Endothelial cell of umbilical vein (primary cell): ENCODE results near the gene CHI3L1. TPM values are rescaled to one million over a fixed set of nuclear protein-coding genes. Genes with fewer than 3 reads are reported as not detected.

Experiments
- BruUV-seq: library from RNA; stranded (reverse); fragments of 400-500 nt; replicated peaks from 2 replicates; lab custom pipeline; 2021; lab: Mats Ljungman, UMichigan
- CTCF ChIA-PET: fragments of 300-600, 350-600 bp; sonication (Branson Sonifier 250); formaldehyde crosslinking; loops from one replicate; lab custom pipeline; 2021; ENCODE audit warnings: antibody characterized with exemption, inconsistent platforms; lab: Charles Lee
- POLR2A ChIA-PET: fragments of 300-600, 350-600 bp; sonication (Branson Sonifier 250); formaldehyde crosslinking; loops from one replicate; lab custom pipeline; 2021; ENCODE audit warnings: antibody characterized with exemption, inconsistent platforms; lab: Charles Lee
- DNase-seq: peaks from one replicate; pipeline ENCODE4 v3.0.0-alpha.2; 2011; ENCODE audit warnings: low read depth, low spot score
- FAIRE-seq: peaks from 2 replicates; lab custom pipeline; 2011; peaks lifted over from hg19 to GRCh38; lab: Jason Lieb, UNC
- H2AFZ ChIP-seq: 2 replicates; pipeline ENCODE4 v1.6.0; 2012; ENCODE audit warnings: low read depth, low read length, control low read depth, inconsistent platforms
- H3K27ac ChIP-seq: 2 replicates; pipeline ENCODE4 v1.5.1; 2011; ENCODE audit warnings: low read depth, mild to moderate bottlenecking, control low read depth, low read length, moderate library complexity; ENCODE audit not compliant: insufficient read depth
- H3K27me3 ChIP-seq, 2 experiments: 2 replicates each; pipeline versions ENCODE4 v1.6.0 to v1.6.1; 2011; ENCODE audit warnings: low read length in 2 of 2, mixed read lengths in 1 of 2; ENCODE audit not compliant: control insufficient read depth in 2 of 2, insufficient read depth in 2 of 2
- H3K36me3 ChIP-seq, 2 experiments: 2 replicates in 1 of 2; 3 replicates in 1 of 2; pipeline ENCODE4 v1.5.1; 2011; ENCODE audit warnings: low read length in 2 of 2, mild to moderate bottlenecking in 1 of 2, moderate library complexity in 1 of 2; ENCODE audit not compliant: control insufficient read depth in 2 of 2, insufficient read depth in 2 of 2; ENCODE audit errors: extremely low read depth in 1 of 2
- H3K4me1 ChIP-seq: 3 replicates; pipeline ENCODE4 v1.5.1; 2011; ENCODE audit warnings: mild to moderate bottlenecking, low read length; ENCODE audit not compliant: control insufficient read depth, insufficient read depth; ENCODE audit errors: extremely low read depth
- H3K4me2 ChIP-seq: 2 replicates; pipeline ENCODE4 v1.6.1; 2011; ENCODE audit warnings: low read length, control low read depth, mixed read lengths; ENCODE audit not compliant: insufficient read depth
- H3K4me3 ChIP-seq, 3 experiments: fragments of 200-600 bp in 1 of 3; sonication (generic), shearing (Covaris generic) in 1 of 3; replicated peaks in 1 of 3; 2 replicates each; pipeline ENCODE4 v1.5.1; 2011 to 2016; ENCODE audit warnings: control low read depth in 3 of 3, low read length in 3 of 3, mild to moderate bottlenecking in 2 of 3, inconsistent platforms in 1 of 3, low read depth in 1 of 3, moderate library complexity in 1 of 3; ENCODE audit not compliant: insufficient read depth in 1 of 3
- H3K79me2 ChIP-seq: 2 replicates; pipeline ENCODE4 v1.6.0; 2012; ENCODE audit warnings: low read length, inconsistent platforms; ENCODE audit not compliant: control insufficient read depth, insufficient read depth
- H3K9ac ChIP-seq: replicated peaks from 2 replicates; pipeline ENCODE3; 2011; ENCODE audit warnings: low read length, control low read depth; ENCODE audit not compliant: insufficient read depth; ENCODE audit errors: extremely low read depth
- H3K9me1 ChIP-seq: replicated peaks from 3 replicates; pipeline ENCODE4 v1.6.0; 2011; ENCODE audit warnings: mild to moderate bottlenecking, low read length; ENCODE audit not compliant: control insufficient read depth, insufficient read depth; ENCODE audit errors: extremely low read depth
- H3K9me3 ChIP-seq: replicated peaks from 2 replicates; pipeline ENCODE4 v1.5.1; 2012; ENCODE audit warnings: low read length, inconsistent platforms; ENCODE audit not compliant: control insufficient read depth, insufficient read depth
- H4K20me1 ChIP-seq: replicated peaks from 2 replicates; pipeline ENCODE3; 2011; ENCODE audit warnings: mild to moderate bottlenecking, low read length; ENCODE audit not compliant: control insufficient read depth, insufficient read depth; ENCODE audit errors: extremely low read depth
- EZH2 ChIP-seq: IDR thresholded peaks from 2 replicates; pipeline ENCODE4 v1.6.1; 2012; ENCODE audit warnings: borderline replicate concordance, low read depth, mild to moderate bottlenecking, moderate library complexity, low read length, inconsistent platforms; ENCODE audit not compliant: severe bottlenecking
- FOS ChIP-seq: IDR thresholded peaks from 2 replicates; pipeline ENCODE4 v1.6.1; 2011; ENCODE audit warnings: mild to moderate bottlenecking, low read length, moderate library complexity, borderline replicate concordance; ENCODE audit not compliant: insufficient read depth
- GATA2 ChIP-seq: IDR thresholded peaks from 2 replicates; pipeline ENCODE4 v1.7.0; 2011; ENCODE audit warnings: low read depth, mild to moderate bottlenecking, moderate library complexity, mixed read lengths, low read length; ENCODE audit not compliant: insufficient read length, insufficient read depth
- JUN ChIP-seq: IDR thresholded peaks from 2 replicates; pipeline ENCODE4 v1.6.1; 2011; ENCODE audit warnings: borderline replicate concordance, low read depth; ENCODE audit not compliant: insufficient read length, insufficient read depth
- MYC ChIP-seq: IDR thresholded peaks from one replicate; pipeline ENCODE4 v1.6.1; 2011; ENCODE audit warnings: mild to moderate bottlenecking, low read depth, low read length
- POLR2A ChIP-seq: IDR thresholded peaks from 2 replicates; pipeline ENCODE4 v1.6.1; 2012; ENCODE audit warnings: low read depth, mild to moderate bottlenecking, control low read depth, low read length
- POLR2AphosphoS5 ChIP-seq: IDR thresholded peaks from 2 replicates; pipeline ENCODE4 v1.6.1; 2012; ENCODE audit warnings: low read depth, mild to moderate bottlenecking, control low read depth, low read length, moderate library complexity; ENCODE audit not compliant: insufficient read depth
- dilution Hi-C: fragments of 300-500 bp; cut with MboI; formaldehyde crosslinking; loops from one replicate; pipeline ENCODE4 v1.15.0; 2019; ENCODE audit warnings: low sequenced_read_pairs; ENCODE audit not compliant: extremely low pct_ligation_motif_present
- intact Hi-C: fragments of 100-400 bp; cut with micrococcal nuclease; formaldehyde crosslinking; loops from one replicate; pipeline ENCODE4 v1.10.0; 2022
- polyA plus RNA-seq, 4 experiments: library from polyadenylated mRNA; depleted of rRNA in 3 of 4; stranded (reverse) in 3 of 4; unstranded in 1 of 4; fragments of >200 nt; gene quantifications; 2 replicates each; pipeline versions ENCODE4 v1.2.1 to v1.2.3, GENCODE V29; 2011 to 2012; ENCODE audit warnings: missing spikeins in 1 of 4
- total RNA-seq: library from RNA; stranded (reverse); gene quantifications from 2 replicates; pipeline ENCODE4 v1.2.3, GENCODE V29; 2021
- TF ChIP-seq, protein P1 (sequence below): IDR thresholded peaks from 2 replicates; pipeline ENCODE4 v1.6.1; 2011; ENCODE audit not compliant: insufficient read depth, insufficient read length
- TF ChIP-seq, protein P2 (sequence below), 2 donors: IDR thresholded peaks; 1 replicate in 1 of 2; 2 replicates in 1 of 2; pipeline ENCODE4 v1.5.1; 2011; ENCODE audit warnings: low read length in 2 of 2, mild to moderate bottlenecking in 2 of 2, moderate library complexity in 2 of 2, control low read depth in 1 of 2, inconsistent platforms in 1 of 2, low read depth in 1 of 2; ENCODE audit not compliant: insufficient read depth in 1 of 2; ENCODE audit errors: extremely low read depth in 1 of 2

Gene CHI3L1
- total and polyA plus RNA-seq, 2 donors (not counting 3 experiments of a cell fraction or from before 2014, with no cell fraction given) = not detected

DNA sequence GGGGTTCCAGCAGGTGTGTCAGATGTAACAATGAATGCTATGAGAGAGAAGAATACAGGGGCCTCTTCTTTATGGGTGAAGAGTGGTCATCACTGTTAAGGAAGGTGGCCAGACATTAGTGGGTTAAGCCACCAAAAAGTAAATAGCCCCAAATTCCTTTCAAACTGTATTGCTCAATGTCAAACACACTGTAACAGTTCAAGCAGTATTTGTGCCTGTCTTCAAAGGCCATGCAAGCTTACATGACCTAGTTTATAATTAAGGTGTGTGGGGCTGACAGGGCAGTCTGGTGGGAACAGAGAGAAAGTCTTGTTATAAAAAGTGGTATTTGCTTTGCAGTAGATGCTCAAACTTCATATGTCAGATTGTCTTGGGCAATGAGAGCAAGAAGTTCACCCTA, 24.5 kb upstream of the CHI3L1 start:
- intact Hi-C loops = no loop called here
- TF ChIP-seq JUN = no peak
- TF ChIP-seq, protein P1, sequence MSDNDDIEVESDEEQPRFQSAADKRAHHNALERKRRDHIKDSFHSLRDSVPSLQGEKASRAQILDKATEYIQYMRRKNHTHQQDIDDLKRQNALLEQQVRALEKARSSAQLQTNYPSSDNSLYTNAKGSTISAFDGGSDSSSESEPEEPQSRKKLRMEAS = no peak
- TF ChIP-seq MYC = no peak
- TF ChIP-seq POLR2A = no peak
- no peak for TF ChIP-seq EZH2
- no peaks in the 10 kb centered on the region for H3K9me3 ChIP-seq
- ChIA-PET CTCF (interaction anchor here (3.4 to 8.7 kb wide), 2 partner anchors 93 to 169 kb away, joined by 16 to 363 read pairs; no protein-coding TSS in a partner anchor), POLR2A (no interaction called here)
- no peak overlapping the region for H3K27ac ChIP-seq
- no peak overlapping the region for H3K4me2 ChIP-seq
- peaks cover 3 to 8% of the 10 kb centered on the region in 2 experiments for H3K27me3 ChIP-seq
- H3K79me2 ChIP-seq = no peaks in the 10 kb centered on the region
- BruUV-seq = no TSS peak
- dilution Hi-C loops = no loop called here
- H3K4me1 ChIP-seq = no peaks in the 10 kb centered on the region
- no peak overlapping the region for H3K9ac ChIP-seq
- no peaks in the 10 kb centered on the region for H3K36me3 ChIP-seq
- no peaks in the 10 kb centered on the region for H3K9me1 ChIP-seq
- no peak overlapping the region for H3K4me3 ChIP-seq
- no peak overlapping the region for H2AFZ ChIP-seq
- no peak for DNase-seq
- no peak for FAIRE-seq
- no peaks in the 10 kb centered on the region for H4K20me1 ChIP-seq

- intact Hi-C loops (no loop called here), dilution Hi-C loops (no loop called here)
- POLR2A ChIA-PET = no interaction called here
- FAIRE-seq (no peak), DNase-seq (no peak)
- Histone ChIP-seq H3K27me3 (peaks cover 3 to 8% of the 10 kb centered on the region in 2 experiments), H3K4me1 (no peaks in the 10 kb centered on the region), H3K4me2 (no peak overlapping the region), H2AFZ (no peak overlapping the region), H3K4me3 (no peak overlapping the region), H3K9me3 (no peaks in the 10 kb centered on the region), H3K79me2 (no peaks in the 10 kb centered on the region), H3K9me1 (no peaks in the 10 kb centered on the region), H3K27ac (no peak overlapping the region), H3K36me3 (no peaks in the 10 kb centered on the region), H4K20me1 (no peaks in the 10 kb centered on the region), H3K9ac (no peak overlapping the region)
- TF ChIP-seq, protein P2, sequence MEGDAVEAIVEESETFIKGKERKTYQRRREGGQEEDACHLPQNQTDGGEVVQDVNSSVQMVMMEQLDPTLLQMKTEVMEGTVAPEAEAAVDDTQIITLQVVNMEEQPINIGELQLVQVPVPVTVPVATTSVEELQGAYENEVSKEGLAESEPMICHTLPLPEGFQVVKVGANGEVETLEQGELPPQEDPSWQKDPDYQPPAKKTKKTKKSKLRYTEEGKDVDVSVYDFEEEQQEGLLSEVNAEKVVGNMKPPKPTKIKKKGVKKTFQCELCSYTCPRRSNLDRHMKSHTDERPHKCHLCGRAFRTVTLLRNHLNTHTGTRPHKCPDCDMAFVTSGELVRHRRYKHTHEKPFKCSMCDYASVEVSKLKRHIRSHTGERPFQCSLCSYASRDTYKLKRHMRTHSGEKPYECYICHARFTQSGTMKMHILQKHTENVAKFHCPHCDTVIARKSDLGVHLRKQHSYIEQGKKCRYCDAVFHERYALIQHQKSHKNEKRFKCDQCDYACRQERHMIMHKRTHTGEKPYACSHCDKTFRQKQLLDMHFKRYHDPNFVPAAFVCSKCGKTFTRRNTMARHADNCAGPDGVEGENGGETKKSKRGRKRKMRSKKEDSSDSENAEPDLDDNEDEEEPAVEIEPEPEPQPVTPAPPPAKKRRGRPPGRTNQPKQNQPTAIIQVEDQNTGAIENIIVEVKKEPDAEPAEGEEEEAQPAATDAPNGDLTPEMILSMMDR (IDR thresholded peaks at IDR 0.05; ENCODE audit: extremely low read depth in 1 of 2, insufficient read depth in 1 of 2, low read depth in 1 of 2, low read length in 2 of 2) = no peak
- TF ChIP-seq JUN (no peak), EZH2 (no peak), MYC (no peak), POLR2A (no peak), FOS (no peak), GATA2 (no peak), POLR2AphosphoS5 (no peak)
- TF ChIP-seq, protein P1 = no peak
- CTCF ChIA-PET = interaction anchor here (3.4 to 8.7 kb wide), 2 partner anchors 93 to 168 kb away, joined by 16 to 363 read pairs; no protein-coding TSS in a partner anchor
- BruUV-seq = no TSS peak
Observed at GRCh38 chr1:203210350-203210749, 23.8 kb upstream of the CHI3L1 start.
